Prostate gland (tissue), 2 donors: ENCODE measurements around the gene TOPAZ1.

Experiments used
- POLR2A ChIP-seq: fragments of 450-650 bp; IDR thresholded peaks from one replicate; pipeline ENCODE4 v1.6.1; 2016; ENCODE audit warnings: antibody characterized with exemption, mild to moderate bottlenecking
- TF ChIP-seq, protein P1 (sequence below), 4 experiments: fragments of 200-600 bp in 2 of 4; fragments of 450-650 bp in 2 of 4; sonication (generic) in 2 of 4; IDR thresholded peaks; 1 replicate in 3 of 4; 2 replicates in 1 of 4; pipeline ENCODE4 v1.5.1; 2016 to 2019; ENCODE audit warnings: antibody characterized with exemption in 4 of 4, mild to moderate bottlenecking in 2 of 4, moderate library complexity in 2 of 4

DNA sequence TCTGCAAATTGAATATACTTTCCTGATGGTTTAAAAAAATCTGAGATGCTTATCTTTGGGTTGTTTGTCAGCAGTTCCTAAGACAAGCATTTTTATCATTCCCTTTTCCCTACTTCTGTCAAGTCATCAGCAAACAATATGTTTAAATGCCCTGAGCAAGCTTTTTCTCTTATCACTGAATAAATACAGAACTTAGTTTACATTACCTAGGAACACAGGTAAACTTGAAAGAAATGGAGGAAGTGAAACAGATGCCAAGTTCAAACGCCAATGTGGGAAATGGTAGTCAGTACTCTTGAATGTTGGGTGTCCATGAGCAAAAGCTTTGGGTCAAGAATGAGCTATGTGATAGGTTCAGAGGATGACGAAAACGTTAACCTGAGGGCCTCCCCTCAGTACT is 79.6 kb downstream of the TOPAZ1 start:
- no peak for TF ChIP-seq POLR2A
- TF ChIP-seq, protein P1, sequence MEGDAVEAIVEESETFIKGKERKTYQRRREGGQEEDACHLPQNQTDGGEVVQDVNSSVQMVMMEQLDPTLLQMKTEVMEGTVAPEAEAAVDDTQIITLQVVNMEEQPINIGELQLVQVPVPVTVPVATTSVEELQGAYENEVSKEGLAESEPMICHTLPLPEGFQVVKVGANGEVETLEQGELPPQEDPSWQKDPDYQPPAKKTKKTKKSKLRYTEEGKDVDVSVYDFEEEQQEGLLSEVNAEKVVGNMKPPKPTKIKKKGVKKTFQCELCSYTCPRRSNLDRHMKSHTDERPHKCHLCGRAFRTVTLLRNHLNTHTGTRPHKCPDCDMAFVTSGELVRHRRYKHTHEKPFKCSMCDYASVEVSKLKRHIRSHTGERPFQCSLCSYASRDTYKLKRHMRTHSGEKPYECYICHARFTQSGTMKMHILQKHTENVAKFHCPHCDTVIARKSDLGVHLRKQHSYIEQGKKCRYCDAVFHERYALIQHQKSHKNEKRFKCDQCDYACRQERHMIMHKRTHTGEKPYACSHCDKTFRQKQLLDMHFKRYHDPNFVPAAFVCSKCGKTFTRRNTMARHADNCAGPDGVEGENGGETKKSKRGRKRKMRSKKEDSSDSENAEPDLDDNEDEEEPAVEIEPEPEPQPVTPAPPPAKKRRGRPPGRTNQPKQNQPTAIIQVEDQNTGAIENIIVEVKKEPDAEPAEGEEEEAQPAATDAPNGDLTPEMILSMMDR (IDR thresholded peaks at IDR 0.05) = no peak
